HG03095 (cell line): ENCODE data around the gene SYNPR.
A peak's percentile ranks its signal among the peaks of the same experiment; 100 is the strongest.

Experiments used
- ATAC-seq: cut with Tn5 transposase; IDR thresholded peaks from one replicate; pipeline ENCODE4 v1.9.1; 2021; ENCODE audit warnings: moderate library complexity; ENCODE audit not compliant: unreplicated experiment

SYNPR gene

GRCh38 chr3:63523100-63523499, 245.0 kb downstream of the SYNPR start:
- no peak for ATAC-seq

- peak; percentile 84 for ATAC-seq
These were observed 250.4 kb downstream of the SYNPR start for GRCh38 chr3:63528325-63529000.

GRCh38 chr3:63532521-63532920, 254.4 kb downstream of the SYNPR start:
- no peak for ATAC-seq

- ATAC-seq: no peak
These were observed 260.8 kb downstream of the SYNPR start for GRCh38 chr3:63538919-63539318.

GRCh38 chr3:63555767-63556166, 277.7 kb downstream of the SYNPR start:
- no peak for ATAC-seq

- no peak for ATAC-seq
These were observed 278.3 kb downstream of the SYNPR start for GRCh38 chr3:63556401-63556800.

- peak; percentile 96 for ATAC-seq
These were observed 279.8 kb downstream of the SYNPR start for GRCh38 chr3:63557912-63558311.

- no peak for ATAC-seq
These were observed 281.8 kb downstream of the SYNPR start for GRCh38 chr3:63559884-63560283.

- no peak for ATAC-seq
These were observed 283.8 kb downstream of the SYNPR start for GRCh38 chr3:63561879-63562278.

GRCh38 chr3:63562323-63562722, 284.2 kb downstream of the SYNPR start:
- ATAC-seq: no peak

- no peak for ATAC-seq
These were observed 285.5 kb downstream of the SYNPR start for GRCh38 chr3:63563572-63563971.

GRCh38 chr3:63565220-63565619, 287.1 kb downstream of the SYNPR start:
- no peak for ATAC-seq

GRCh38 chr3:63571682-63572081, 293.6 kb downstream of the SYNPR start:
- no peak for ATAC-seq

GRCh38 chr3:63576846-63577245, 298.7 kb downstream of the SYNPR start:
- no peak for ATAC-seq

- ATAC-seq: no peak
These were observed 300.8 kb downstream of the SYNPR start for GRCh38 chr3:63578858-63579257.

- no peak for ATAC-seq
These were observed 302.0 kb downstream of the SYNPR start for GRCh38 chr3:63580151-63580550.

- no peak for ATAC-seq
These were observed 304.9 kb downstream of the SYNPR start for GRCh38 chr3:63582943-63583500.

- ATAC-seq: no peak
These were observed 306.6 kb downstream of the SYNPR start for GRCh38 chr3:63584681-63585080.

GRCh38 chr3:63585927-63586326, 307.8 kb downstream of the SYNPR start:
- no peak for ATAC-seq

GRCh38 chr3:63588895-63589294, 310.8 kb downstream of the SYNPR start:
- ATAC-seq: no peak

- ATAC-seq: no peak
These were observed 315.7 kb downstream of the SYNPR start for GRCh38 chr3:63593779-63594178.

GRCh38 chr3:63595221-63595620, 317.1 kb downstream of the SYNPR start:
- ATAC-seq: no peak

- ATAC-seq: no peak
These were observed 318.9 kb downstream of the SYNPR start for GRCh38 chr3:63597019-63597418.
